Kidney epithelial cell (primary cell): ENCODE data around the gene NLGN4X. TPM values are rescaled to one million over a fixed set of nuclear protein-coding genes. Genes with fewer than 3 reads are reported as not detected.

Experiments
- DNase-seq: peaks from one replicate; pipeline ENCODE4 v3.0.0-alpha.2; 2010; ENCODE audit warnings: low read depth
- H3K27me3 ChIP-seq: 2 replicates; pipeline ENCODE4 v1.6.0; 2011; ENCODE audit warnings: low read length; ENCODE audit not compliant: control insufficient read depth, insufficient read depth
- H3K36me3 ChIP-seq: 2 replicates; pipeline ENCODE4 v1.5.1; 2011; ENCODE audit warnings: low read length; ENCODE audit not compliant: control insufficient read depth, insufficient read depth
- H3K4me3 ChIP-seq: 2 replicates; pipeline ENCODE4 v1.5.1; 2011; ENCODE audit warnings: low read depth, mild to moderate bottlenecking, control low read depth, low read length
- total RNA-seq: library from RNA; depleted of rRNA; stranded (reverse); fragments of >200 nt; gene quantifications from 2 replicates; pipeline ENCODE4 v1.2.3, GENCODE V29; 2015
- TF ChIP-seq, protein P1 (sequence below): IDR thresholded peaks from 2 replicates; pipeline ENCODE4 v1.5.1; 2011; ENCODE audit warnings: mild to moderate bottlenecking, moderate library complexity, low read length, control low read depth, inconsistent platforms; ENCODE audit not compliant: insufficient read depth, poor library complexity, severe bottlenecking

Gene NLGN4X
- total RNA-seq = 1.2 and 1.5 TPM in 2 replicates

DNA sequence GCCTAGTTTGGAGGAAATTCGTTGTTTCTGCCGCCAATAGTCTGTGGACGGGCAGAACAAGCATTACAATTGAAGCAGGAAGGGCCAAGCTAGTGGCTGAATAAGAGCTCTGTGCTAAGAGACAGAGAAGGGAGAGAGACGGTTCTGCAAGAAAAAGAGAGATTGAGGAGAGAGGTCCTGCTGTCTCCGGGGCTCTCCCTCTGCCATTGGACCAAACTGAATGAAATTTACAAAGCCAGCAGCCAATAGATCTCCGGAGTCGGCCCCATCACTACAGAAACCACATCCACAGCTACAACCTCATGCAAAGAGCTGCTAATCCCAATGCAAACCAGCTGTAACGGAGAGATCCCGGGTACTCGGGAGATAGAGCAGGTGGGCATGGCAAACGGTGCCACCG is at the start of gene NLGN4X:
TSS of gene NLGN4X (minus strand) at position 148 of the 400 bp plus-strand sequence. CDS start 77,401 bp downstream, outside the sequence.
- Histone ChIP-seq H3K27me3 (peaks cover 24% of the 10 kb centered on the region), H3K4me3 (no peak within 1 kb of the TSS), H3K36me3 (no peaks in the 10 kb centered on the region)
- TF ChIP-seq, protein P1, sequence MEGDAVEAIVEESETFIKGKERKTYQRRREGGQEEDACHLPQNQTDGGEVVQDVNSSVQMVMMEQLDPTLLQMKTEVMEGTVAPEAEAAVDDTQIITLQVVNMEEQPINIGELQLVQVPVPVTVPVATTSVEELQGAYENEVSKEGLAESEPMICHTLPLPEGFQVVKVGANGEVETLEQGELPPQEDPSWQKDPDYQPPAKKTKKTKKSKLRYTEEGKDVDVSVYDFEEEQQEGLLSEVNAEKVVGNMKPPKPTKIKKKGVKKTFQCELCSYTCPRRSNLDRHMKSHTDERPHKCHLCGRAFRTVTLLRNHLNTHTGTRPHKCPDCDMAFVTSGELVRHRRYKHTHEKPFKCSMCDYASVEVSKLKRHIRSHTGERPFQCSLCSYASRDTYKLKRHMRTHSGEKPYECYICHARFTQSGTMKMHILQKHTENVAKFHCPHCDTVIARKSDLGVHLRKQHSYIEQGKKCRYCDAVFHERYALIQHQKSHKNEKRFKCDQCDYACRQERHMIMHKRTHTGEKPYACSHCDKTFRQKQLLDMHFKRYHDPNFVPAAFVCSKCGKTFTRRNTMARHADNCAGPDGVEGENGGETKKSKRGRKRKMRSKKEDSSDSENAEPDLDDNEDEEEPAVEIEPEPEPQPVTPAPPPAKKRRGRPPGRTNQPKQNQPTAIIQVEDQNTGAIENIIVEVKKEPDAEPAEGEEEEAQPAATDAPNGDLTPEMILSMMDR = no peak
- DNase-seq = no peak

DNA sequence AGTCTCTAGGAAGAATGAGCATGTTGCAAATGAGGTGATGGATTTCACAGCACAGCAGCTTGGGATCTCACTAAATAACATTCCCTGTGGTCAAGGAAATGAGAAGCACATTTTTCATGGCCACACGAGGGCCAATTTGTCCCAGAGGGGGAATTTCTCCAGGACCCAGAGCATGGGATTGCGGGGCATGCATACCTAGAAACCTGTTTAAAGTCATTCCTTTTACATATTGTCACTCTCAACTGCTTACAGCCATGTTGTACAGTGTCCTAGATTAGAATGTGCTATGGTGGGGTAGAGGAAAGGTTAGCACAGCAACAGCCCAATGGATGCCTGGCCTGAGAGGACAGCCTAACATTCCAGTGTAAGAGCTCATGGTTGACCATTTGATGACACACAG is 37.4 kb upstream of the NLGN4X start:
- Histone ChIP-seq H3K4me3 (no peak overlapping the region), H3K36me3 (no peaks in the 10 kb centered on the region), H3K27me3 (no peaks in the 10 kb centered on the region)
- TF ChIP-seq, protein P1 = no peak
- DNase-seq = no peak

DNA sequence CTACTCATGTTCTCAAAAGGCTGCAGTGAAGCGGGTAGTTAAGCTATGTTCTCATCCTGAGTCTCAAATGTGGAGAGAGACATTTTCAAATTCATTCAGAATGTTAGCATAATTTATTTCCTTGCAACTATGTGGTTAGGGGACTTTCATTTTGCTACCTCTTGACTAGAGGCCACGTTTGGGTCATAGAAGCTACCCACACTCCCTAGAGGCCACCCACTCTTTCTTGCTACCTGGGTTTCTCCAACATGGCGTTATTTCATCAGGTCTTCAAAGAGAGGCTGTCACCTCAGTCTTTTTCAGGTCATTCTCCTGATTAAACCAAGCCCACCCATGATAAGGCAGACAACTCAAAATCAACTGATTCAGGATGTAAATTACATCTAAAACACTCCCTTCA is 34.3 kb upstream of the NLGN4X start:
- Histone ChIP-seq H3K4me3 (no peak overlapping the region), H3K36me3 (no peaks in the 10 kb centered on the region), H3K27me3 (no peaks in the 10 kb centered on the region)
- TF ChIP-seq, protein P1 = no peak
- DNase-seq = no peak

DNA sequence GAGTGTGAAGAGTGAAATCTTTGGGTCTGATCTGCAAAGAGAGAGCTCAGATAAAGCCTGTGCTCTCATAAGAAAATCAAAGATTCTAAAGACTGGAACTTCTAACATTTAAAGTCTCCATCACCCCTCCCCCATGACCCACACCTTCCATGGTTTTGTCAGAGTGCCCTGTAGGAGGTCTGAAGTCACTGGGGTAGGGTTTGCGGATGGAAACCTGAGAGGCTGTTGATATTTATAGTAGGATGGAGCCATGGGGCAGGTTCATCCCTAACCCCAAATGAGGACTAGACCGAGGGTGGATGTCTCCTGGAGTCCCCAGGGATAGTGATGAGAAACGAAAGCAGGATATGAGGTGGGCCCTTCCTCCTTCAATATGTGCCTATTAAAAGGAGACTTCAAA is 28.4 kb upstream of the NLGN4X start:
- Histone ChIP-seq H3K4me3 (no peak overlapping the region), H3K36me3 (no peaks in the 10 kb centered on the region), H3K27me3 (no peaks in the 10 kb centered on the region)
- DNase-seq = no peak
- TF ChIP-seq, protein P1 = no peak

DNA sequence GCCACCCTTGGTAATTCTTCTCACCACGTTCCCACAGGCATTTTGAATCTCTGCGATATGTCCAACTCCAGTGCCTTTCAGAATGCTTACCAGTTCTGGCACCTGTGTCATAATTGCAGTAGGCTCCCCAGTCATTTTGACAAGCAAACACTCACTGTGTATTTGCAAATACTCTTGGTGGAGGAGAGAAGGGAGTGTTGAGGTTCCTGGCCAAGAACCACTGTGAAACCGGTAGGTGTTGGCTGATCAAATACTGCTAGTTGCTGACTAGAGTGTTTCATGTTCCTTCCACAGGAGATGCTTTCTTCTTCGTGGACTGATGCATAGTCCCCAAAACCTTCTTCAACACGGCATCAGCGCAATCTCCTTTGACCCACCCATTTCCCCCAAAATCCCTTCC is 16.0 kb upstream of the NLGN4X start:
- TF ChIP-seq, protein P1 = no peak
- no peak overlapping the region for H3K4me3 ChIP-seq
- DNase-seq = no peak
- no peaks in the 10 kb centered on the region for H3K36me3 ChIP-seq
- H3K27me3 ChIP-seq = no peaks in the 10 kb centered on the region

DNA sequence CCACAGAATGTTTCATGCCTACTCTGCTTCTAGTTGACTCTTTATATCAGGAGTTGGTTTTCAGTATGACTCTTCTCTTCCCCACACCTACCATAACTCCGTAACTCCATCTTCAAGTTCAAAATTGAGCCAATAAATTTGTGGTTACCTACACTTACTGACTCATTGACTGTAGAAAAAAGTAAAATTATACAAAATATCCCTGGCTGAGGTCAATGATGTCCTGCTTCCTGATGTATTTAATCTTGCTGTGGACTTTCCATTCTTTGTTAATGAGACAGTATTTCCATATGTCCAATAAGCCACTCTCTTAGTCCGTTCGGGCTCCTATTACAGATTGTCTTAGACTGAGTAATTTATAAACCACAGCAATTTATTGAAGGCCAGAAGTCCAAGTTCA is 9.9 kb upstream of the NLGN4X start:
- Histone ChIP-seq H3K36me3 (no peaks in the 10 kb centered on the region), H3K27me3 (no peaks in the 10 kb centered on the region), H3K4me3 (no peak overlapping the region)
- TF ChIP-seq, protein P1 = no peak
- no peak for DNase-seq
